H1 (cell line): Measurements from ENCODE around the gene AP2A1. TPM values are rescaled to one million over a fixed set of nuclear protein-coding genes. Genes with fewer than 3 reads are reported as not detected.

Experiments used
- ATF3 ChIP-seq: IDR thresholded peaks from 2 replicates; pipeline ENCODE4 v1.6.1; 2011; ENCODE audit warnings: low read depth, mild to moderate bottlenecking, low read length; ENCODE audit not compliant: insufficient read depth
- CBX5 ChIP-seq: fragments of 300-800, 300-1000 bp; sonication (generic); IDR thresholded peaks from 2 replicates; pipeline ENCODE4 v1.7.1; 2016; ENCODE audit warnings: antibody characterized with exemption, low read length, low read depth
- CTBP2 ChIP-seq: IDR thresholded peaks from 2 replicates; pipeline ENCODE4 v1.7.0; 2011; ENCODE audit warnings: borderline replicate concordance, mild to moderate bottlenecking, moderate library complexity, mixed read lengths, low read length; ENCODE audit not compliant: insufficient read depth, insufficient read length
- EZH2 ChIP-seq: fragments of 200-600 bp; sonication (generic); IDR thresholded peaks from 2 replicates; pipeline ENCODE4 v1.7.1; 2012; ENCODE audit warnings: low read depth, mild to moderate bottlenecking, moderate library complexity, low read length, inconsistent platforms; ENCODE audit not compliant: severe bottlenecking
- GTF2F1 ChIP-seq: IDR thresholded peaks from 2 replicates; pipeline ENCODE4 v1.6.1; 2012; ENCODE audit warnings: low read depth, low read length, improper control_type of control experiment, borderline replicate concordance
- JUND ChIP-seq: IDR thresholded peaks from 2 replicates; pipeline ENCODE4 v1.6.1; 2011; ENCODE audit warnings: mild to moderate bottlenecking, improper control_type of control experiment, low read length
- KDM1A ChIP-seq: fragments of 200-600, 300-600 bp; sonication (generic); IDR thresholded peaks from 2 replicates; pipeline ENCODE4 v1.7.1; 2016; ENCODE audit warnings: mild to moderate bottlenecking, low read length, borderline replicate concordance
- MAX ChIP-seq: IDR thresholded peaks from 2 replicates; pipeline ENCODE4 v1.6.1; 2012; ENCODE audit warnings: inconsistent platforms
- POU5F1 ChIP-seq: IDR thresholded peaks from 2 replicates; pipeline ENCODE4 v1.6.1; 2011; ENCODE audit warnings: low read depth, mild to moderate bottlenecking, low read length, moderate library complexity
- RAD21 ChIP-seq, 2 experiments: IDR thresholded peaks in 1 of 2; conservative IDR thresholded peaks in 1 of 2; 2 replicates each; pipeline ENCODE4 v1.6.1; 2011; ENCODE audit warnings: low read depth in 2 of 2, low read length in 2 of 2, improper control_type of control experiment in 1 of 2, inconsistent platforms in 1 of 2, mild to moderate bottlenecking in 1 of 2, moderate library complexity in 1 of 2
- SUZ12 ChIP-seq: fragments of 200-600 bp; sonication (generic); IDR thresholded peaks from 2 replicates; pipeline ENCODE4 v1.6.1; 2012; ENCODE audit warnings: mild to moderate bottlenecking, inconsistent platforms, low read length, moderate library complexity, mixed read lengths
- polyA plus RNA-seq, 7 experiments: library from polyadenylated mRNA; depleted of rRNA in 3 of 7; stranded (reverse) in 5 of 7; unstranded in 2 of 7; fragments of >200 nt in 5 of 7; fragments of 200-250 nt in 2 of 7; gene quantifications; 1 replicate in 5 of 7; 2 replicates in 1 of 7; 4 replicates in 1 of 7; pipeline versions ENCODE4 v1.2.1 to v1.2.3, GENCODE V29; 2011 to 2013; ENCODE audit warnings: missing spikeins in 2 of 7, mixed read lengths in 2 of 7
- total RNA-seq: library from RNA; stranded (reverse); fragmentation: NEBNext Ultra II Directional; extraction: Animal tissue kit (Norgen Biotek cat#: 25700); gene quantifications from 2 replicates; pipeline ENCODE4 v1.2.1, GENCODE V29; 2021

Gene AP2A1
- total and polyA plus RNA-seq, 2 of the 8 experiments (the other 6 are each of a cell fraction or from before 2014, with no cell fraction given), result 105 to 106 TPM

GRCh38 chr19:49782515-49782914, 15.7 kb downstream of the AP2A1 start (continued):
- TF ChIP-seq CTBP2 (no peak), MAX (no peak), RAD21 (IDR thresholded peaks at IDR 0.05 in 1 of 2, conservative IDR thresholded peaks at IDR 0.05 in 1 of 2; ENCODE audit: low read depth in 2 of 2, low read length in 2 of 2) (no peak), POU5F1 (no peak), EZH2 (no peak), CBX5 (no peak), ATF3 (no peak), KDM1A (no peak), JUND (no peak), GTF2F1 (no peak), SUZ12 (no peak)
